Measurements from ENCODE around the gene PPP3CA. TPM values are rescaled to one million over a fixed set of nuclear protein-coding genes. Genes with fewer than 3 reads are reported as not detected.
"Not testable (repeated sequence)": the region's sequence is repeated elsewhere in the genome, so short reads cannot be mapped to it uniquely, and the experiment has no call there.

The PPP3CA gene
- total RNA-seq, 2 donors from 2014 or later = 13.7 to 20.8 TPM

GRCh38 chr4:101238706-101239105 lies 108.6 kb downstream of the PPP3CA start:
- Histone ChIP-seq H3K36me3 (replicated peaks in 1 of 2; ENCODE audit: insufficient read depth in 1 of 2, low read depth in 2 of 2) (no peaks in the 10 kb centered on the region), H3K4me3 (no peak overlapping the region), H3K4me1 (peaks cover 11% of the 10 kb centered on the region), H3K27ac (no peak overlapping the region), H3K27me3 (no peaks in the 10 kb centered on the region), H3K9me3 (no peaks in the 10 kb centered on the region)
- DNase-seq (no peak), ATAC-seq (peak; percentile 47)
- TF ChIP-seq POLR2A (IDR thresholded peaks at IDR 0.05) (no peak), CTCF (IDR thresholded peaks at IDR 0.05) (no peak)
- WGBS, 2 donors = 54 to 59% methylated on average over 3 of the region's 3 CpGs
- intact Hi-C loops (cut with DNase I) = no loop called here

DNA sequence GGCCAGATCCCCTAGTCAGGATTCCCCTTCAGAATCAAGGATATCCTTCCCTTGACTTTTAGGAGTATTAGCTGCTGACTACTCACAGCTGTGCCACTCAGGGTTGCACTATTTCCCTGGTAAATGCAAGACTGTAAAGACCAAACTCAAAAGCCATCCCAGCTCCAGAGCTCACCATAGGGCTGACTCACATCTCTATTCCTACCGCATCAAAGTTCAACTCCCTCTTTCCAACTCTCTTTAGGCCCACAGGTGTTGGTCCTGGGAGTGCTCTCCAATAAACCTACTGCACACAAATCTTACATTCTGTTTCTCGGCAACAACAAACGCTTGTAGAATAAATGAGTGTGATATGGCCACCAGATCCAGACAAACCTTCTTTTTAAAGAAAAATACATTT lies 109.6 kb downstream of the PPP3CA start:
- intact Hi-C loops (cut with DNase I) = no loop called here
- 88 to 94% methylated on average over 3 of the region's 3 CpGs for WGBS, 2 donors
- H3K4me1 ChIP-seq = peaks cover 11% of the 10 kb centered on the region
- no peaks in the 10 kb centered on the region for H3K9me3 ChIP-seq
- DNase-seq (no peak), ATAC-seq (no peak)
- H3K36me3 ChIP-seq (replicated peaks in 1 of 2; ENCODE audit: insufficient read depth in 1 of 2, low read depth in 2 of 2) = no peaks in the 10 kb centered on the region
- no peaks in the 10 kb centered on the region for H3K27me3 ChIP-seq
- H3K27ac ChIP-seq = no peak overlapping the region
- TF ChIP-seq POLR2A (IDR thresholded peaks at IDR 0.05) (no peak), CTCF (IDR thresholded peaks at IDR 0.05) (no peak)
- H3K4me3 ChIP-seq = no peak overlapping the region

GRCh38 chr4:101236097-101236496 lies 111.2 kb downstream of the PPP3CA start:
- Histone ChIP-seq H3K9me3 (no peaks in the 10 kb centered on the region), H3K27me3 (no peaks in the 10 kb centered on the region), H3K36me3 (replicated peaks in 1 of 2; ENCODE audit: insufficient read depth in 1 of 2, low read depth in 2 of 2) (no peaks in the 10 kb centered on the region), H3K4me1 (peaks cover 11% of the 10 kb centered on the region), H3K4me3 (no peak overlapping the region), H3K27ac (no peak overlapping the region)
- no peak for ATAC-seq
- DNase-seq = no peak
- intact Hi-C loops (cut with DNase I) = no loop called here
- TF ChIP-seq CTCF (IDR thresholded peaks at IDR 0.05) = no peak
- no peak for TF ChIP-seq POLR2A (IDR thresholded peaks at IDR 0.05)
- 92 to 95% methylated on average over 2 of the region's 2 CpGs for WGBS, 2 donors

DNA sequence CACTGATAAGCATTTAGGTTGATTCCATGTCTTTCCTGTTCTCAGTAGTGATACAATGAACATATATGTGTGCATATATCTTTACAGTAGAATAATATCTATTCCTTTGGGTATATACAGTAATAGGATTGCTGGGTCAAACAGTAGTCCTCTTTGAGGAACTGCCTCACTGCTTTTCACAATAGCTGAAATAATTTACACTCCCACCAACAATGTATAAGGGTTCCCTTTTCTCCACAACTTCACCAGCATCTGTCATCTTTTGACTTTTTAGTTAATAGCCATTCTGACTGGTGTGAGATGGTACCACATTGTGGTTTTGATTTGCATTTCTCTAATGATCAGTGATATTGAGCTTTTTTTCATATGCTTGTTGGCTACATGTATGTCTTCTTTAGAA lies 113.2 kb downstream of the PPP3CA start:
- H3K9me3 ChIP-seq; intact Hi-C loops (cut with DNase I); H3K27me3 ChIP-seq; H3K4me1 ChIP-seq; DNase-seq; H3K4me3 ChIP-seq; H3K36me3 ChIP-seq (replicated peaks in 1 of 2; ENCODE audit: insufficient read depth in 1 of 2, low read depth in 2 of 2); ATAC-seq; H3K27ac ChIP-seq: not testable (repeated sequence)

- Histone ChIP-seq H3K36me3 (replicated peaks in 1 of 2; ENCODE audit: insufficient read depth in 1 of 2, low read depth in 2 of 2) (no peaks in the 10 kb centered on the region), H3K27ac (no peak overlapping the region), H3K27me3 (no peaks in the 10 kb centered on the region), H3K4me3 (no peak overlapping the region), H3K9me3 (no peaks in the 10 kb centered on the region), H3K4me1 (no peaks in the 10 kb centered on the region)
- intact Hi-C loops (cut with DNase I) = no loop called here
- TF ChIP-seq CTCF (IDR thresholded peaks at IDR 0.05) (no peak), POLR2A (IDR thresholded peaks at IDR 0.05) (no peak)
- ATAC-seq (no peak), DNase-seq (peak in 1 of 4 donors; percentile 27)
- 65 to 68% methylated on average over 1 of the region's 1 CpG for WGBS, 2 donors
These were observed 115.1 kb downstream of the PPP3CA start for GRCh38 chr4:101232074-101232776.
